Measurements from ENCODE around the gene GRB10.

Gene GRB10

DNA sequence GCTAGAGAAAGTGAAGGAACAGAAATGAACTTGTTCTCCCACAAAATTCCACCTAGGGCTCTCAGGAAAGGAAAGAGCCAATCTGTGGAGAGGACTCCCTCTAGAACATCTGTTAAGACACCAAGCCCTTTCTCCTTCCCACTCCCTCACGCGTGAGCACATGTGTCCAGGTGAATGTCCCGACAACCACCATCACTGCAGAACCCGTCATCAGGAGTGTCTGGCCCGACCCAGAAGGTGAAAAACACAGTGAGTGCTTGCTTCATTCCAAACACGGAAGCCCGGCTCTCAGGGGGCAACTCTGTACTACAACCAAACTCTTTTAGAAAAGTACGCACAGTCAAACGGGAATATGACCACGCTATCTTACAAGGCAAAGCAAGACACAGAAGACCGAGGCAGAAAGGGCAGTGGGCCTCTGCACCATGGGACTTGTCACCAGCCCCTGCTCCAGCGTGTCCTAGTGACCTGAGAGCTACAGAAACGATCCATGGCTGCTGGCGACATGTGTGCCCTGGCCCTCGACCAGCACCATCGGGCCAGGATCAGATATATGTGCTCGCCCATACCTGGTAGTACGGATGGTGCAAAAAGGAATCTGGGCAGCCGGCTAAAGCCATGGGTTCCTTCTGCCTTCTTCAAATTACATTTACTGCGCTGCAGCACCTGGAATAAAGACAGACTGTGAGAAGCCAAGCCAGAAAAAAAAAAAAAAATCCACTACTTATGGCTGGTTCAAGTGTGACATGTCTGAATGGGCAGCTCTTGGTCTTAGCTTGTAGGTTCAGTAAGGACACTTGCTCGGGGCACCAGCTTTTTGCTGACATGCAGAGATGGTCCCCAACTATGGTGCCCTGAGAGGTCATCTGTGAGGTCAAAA is 50.8 kb downstream of the GRB10 start:
- 0 out of 2 replicates have a peak, but pooled peaks cover 1% of the 10 kb centered on the region for H3K4me1 ChIP-seq (ENCODE audit: control insufficient read depth, insufficient read depth, low read length)
- WGBS (ENCODE audit: insufficient coverage, insufficient read length) = no CpG with 5 or more reads among the region's 21 CpGs
- 0 out of 2 replicates have a peak, but pooled peaks cover 3% of the 10 kb centered on the region for H3K36me3 ChIP-seq (ENCODE audit: control insufficient read depth, insufficient read depth, low read length)
- DNase-seq (ENCODE audit: low read depth, low spot score) = no peak
- H3K4me3 ChIP-seq (ENCODE audit: low read length) = no peak overlapping the region
- no peaks in the 10 kb centered on the region for H3K9me3 ChIP-seq (ENCODE audit: control insufficient read depth, insufficient read depth, low read length)
- no peak overlapping the region for H3K27ac ChIP-seq (ENCODE audit: low read length)
- H3K27me3 ChIP-seq (ENCODE audit: control insufficient read depth, insufficient read depth, low read length) = no peaks in the 10 kb centered on the region

DNA sequence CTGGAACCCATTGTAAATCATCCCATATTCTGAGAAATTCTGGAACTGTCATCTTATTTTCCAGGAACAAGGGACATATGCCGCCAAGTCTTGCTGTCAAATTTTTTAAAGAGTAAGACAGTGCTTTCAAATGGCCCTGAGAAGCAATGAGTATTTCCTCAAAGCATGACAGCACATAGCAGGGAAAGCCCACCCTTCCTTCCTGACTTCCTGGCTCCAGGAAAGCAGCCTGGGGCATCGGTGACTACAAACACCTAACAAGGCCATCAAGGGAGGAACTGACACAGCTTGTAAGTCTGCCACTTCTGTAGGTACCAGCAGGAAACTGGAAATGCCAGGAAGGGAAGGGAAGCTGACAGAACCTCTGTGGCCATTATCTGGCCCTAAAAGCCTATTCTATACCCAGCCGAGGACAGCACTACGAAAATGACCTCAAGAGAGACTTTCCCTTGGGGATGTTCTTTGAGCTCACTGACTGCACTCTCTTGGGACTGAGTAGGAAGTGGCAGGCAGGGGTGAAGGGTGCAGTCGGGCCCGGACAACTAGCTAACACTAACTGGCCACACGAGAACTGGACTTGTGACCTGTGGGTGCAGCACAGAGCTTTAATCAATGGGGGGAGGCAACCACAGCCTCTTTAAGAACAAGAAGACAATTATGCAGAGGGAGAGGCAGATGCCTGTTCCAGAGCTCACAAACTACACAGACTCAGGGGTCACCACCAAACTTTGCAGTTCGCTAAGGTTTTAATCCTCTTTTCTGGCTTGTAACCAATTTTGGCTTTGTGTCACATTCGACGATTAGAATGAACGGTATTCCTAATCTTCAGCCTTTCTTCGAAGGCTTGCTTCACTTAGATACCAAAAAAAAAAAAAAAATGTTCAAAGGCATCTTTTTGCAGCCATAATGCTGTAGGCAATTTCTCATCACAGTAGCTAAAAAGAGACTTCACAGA is 52.0 kb downstream of the GRB10 start:
- H3K4me1 ChIP-seq (ENCODE audit: control insufficient read depth, insufficient read depth, low read length) = 0 out of 2 replicates have a peak, but pooled peaks cover 1% of the 10 kb centered on the region
- H3K27ac ChIP-seq (ENCODE audit: low read length) = no peak overlapping the region
- no CpG with 5 or more reads among the region's 12 CpGs for WGBS (ENCODE audit: insufficient coverage, insufficient read length)

DNA sequence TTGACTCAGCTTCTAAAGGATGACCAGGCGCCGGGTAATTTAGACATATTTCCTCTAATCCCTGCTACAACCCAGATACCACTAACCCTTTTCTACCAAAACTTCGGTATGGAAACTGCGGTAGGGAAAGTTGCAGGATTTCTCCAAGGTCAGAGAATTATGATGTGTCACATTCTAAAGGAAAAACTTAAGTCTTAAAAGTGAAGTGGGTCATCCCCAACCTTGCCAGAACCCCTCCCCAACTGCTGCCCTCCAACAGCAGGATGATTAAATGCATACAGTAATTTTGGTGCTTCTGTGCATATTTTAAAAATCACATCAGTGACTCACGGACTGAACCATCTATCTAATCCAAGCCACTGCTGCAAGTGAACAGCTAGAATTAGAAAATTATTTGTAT is 52.7 kb downstream of the GRB10 start:
- no peak for DNase-seq (ENCODE audit: low read depth, low spot score)
- H3K27ac ChIP-seq (ENCODE audit: low read length) = no peak overlapping the region
- H3K4me1 ChIP-seq (ENCODE audit: control insufficient read depth, insufficient read depth, low read length) = 0 out of 2 replicates have a peak, but pooled peaks cover 1% of the 10 kb centered on the region
- no peak overlapping the region for H3K4me3 ChIP-seq (ENCODE audit: low read length)
- 0 out of 2 replicates have a peak, but pooled peaks cover 3% of the 10 kb centered on the region for H3K36me3 ChIP-seq (ENCODE audit: control insufficient read depth, insufficient read depth, low read length)
- no peaks in the 10 kb centered on the region for H3K9me3 ChIP-seq (ENCODE audit: control insufficient read depth, insufficient read depth, low read length)
- WGBS (ENCODE audit: insufficient coverage, insufficient read length) = no CpG with 5 or more reads among the region's 5 CpGs
- no peaks in the 10 kb centered on the region for H3K27me3 ChIP-seq (ENCODE audit: control insufficient read depth, insufficient read depth, low read length)

More for the DNA sequence above, 52.0 kb downstream of the GRB10 start:
- H3K9me3 ChIP-seq (ENCODE audit: control insufficient read depth, insufficient read depth, low read length) = no peaks in the 10 kb centered on the region
- no peak overlapping the region for H3K4me3 ChIP-seq (ENCODE audit: low read length)
- 0 out of 2 replicates have a peak, but pooled peaks cover 3% of the 10 kb centered on the region for H3K36me3 ChIP-seq (ENCODE audit: control insufficient read depth, insufficient read depth, low read length)
- DNase-seq (ENCODE audit: low read depth, low spot score) = no peak
- H3K27me3 ChIP-seq (ENCODE audit: control insufficient read depth, insufficient read depth, low read length) = no peaks in the 10 kb centered on the region

DNA sequence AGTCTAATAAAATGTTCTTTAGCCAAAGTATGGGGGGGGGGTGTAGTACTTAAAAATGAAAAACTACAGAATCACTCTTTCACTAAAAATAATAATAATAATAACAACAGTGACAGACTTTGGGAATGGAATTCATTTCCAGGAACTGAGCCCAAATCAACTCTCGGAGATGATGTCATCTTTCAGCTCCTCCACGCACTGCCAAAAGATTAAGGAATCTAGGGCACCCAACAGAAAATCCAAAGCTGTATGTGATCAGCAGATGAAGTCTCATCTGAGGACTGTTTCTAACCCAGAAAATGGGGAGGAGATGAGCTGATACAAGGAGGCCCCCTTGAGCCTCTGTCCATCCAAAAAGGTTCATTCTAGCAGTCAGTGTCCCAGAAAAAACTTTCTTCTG is 54.5 kb downstream of the GRB10 start:
- 0 out of 2 replicates have a peak, but pooled peaks cover 3% of the 10 kb centered on the region for H3K36me3 ChIP-seq (ENCODE audit: control insufficient read depth, insufficient read depth, low read length)
- H3K27me3 ChIP-seq (ENCODE audit: control insufficient read depth, insufficient read depth, low read length) = no peaks in the 10 kb centered on the region
- 0 out of 2 replicates have a peak, but pooled peaks cover 1% of the 10 kb centered on the region for H3K4me1 ChIP-seq (ENCODE audit: control insufficient read depth, insufficient read depth, low read length)
- H3K4me3 ChIP-seq (ENCODE audit: low read length) = no peak overlapping the region
- no peak overlapping the region for H3K27ac ChIP-seq (ENCODE audit: low read length)
- no peak for DNase-seq (ENCODE audit: low read depth, low spot score)
- no peaks in the 10 kb centered on the region for H3K9me3 ChIP-seq (ENCODE audit: control insufficient read depth, insufficient read depth, low read length)
- WGBS (ENCODE audit: insufficient coverage, insufficient read length) = no CpG with 5 or more reads among the region's 2 CpGs

DNA sequence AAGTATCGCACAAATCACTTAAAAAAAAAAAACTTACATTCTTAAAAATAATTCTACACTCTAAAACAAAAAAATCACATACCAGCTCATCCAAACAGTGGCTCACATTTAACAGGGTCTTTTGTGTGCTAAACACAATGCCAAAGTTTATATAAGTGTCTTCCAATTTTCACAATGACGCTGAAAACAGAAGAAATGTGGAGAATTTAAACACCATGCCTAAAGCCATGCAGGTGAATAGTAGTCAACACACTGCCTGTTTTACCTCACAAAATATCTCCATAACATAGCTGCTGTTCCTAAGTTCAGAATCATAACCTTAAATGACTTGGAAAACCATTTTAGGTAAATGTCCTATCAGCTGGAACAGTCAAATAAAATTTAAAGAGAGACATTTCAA is 55.0 kb downstream of the GRB10 start:
- Histone ChIP-seq H3K9me3 (ENCODE audit: control insufficient read depth, insufficient read depth, low read length) (no peaks in the 10 kb centered on the region), H3K4me1 (ENCODE audit: control insufficient read depth, insufficient read depth, low read length) (0 out of 2 replicates have a peak, but pooled peaks cover 1% of the 10 kb centered on the region), H3K36me3 (ENCODE audit: control insufficient read depth, insufficient read depth, low read length) (0 out of 2 replicates have a peak, but pooled peaks cover 3% of the 10 kb centered on the region), H3K27me3 (ENCODE audit: control insufficient read depth, insufficient read depth, low read length) (no peaks in the 10 kb centered on the region), H3K27ac (ENCODE audit: low read length) (no peak overlapping the region), H3K4me3 (ENCODE audit: low read length) (no peak overlapping the region)
- WGBS (ENCODE audit: insufficient coverage, insufficient read length) = 100% methylated on average over 1 of the region's 2 CpGs
- DNase-seq (ENCODE audit: low read depth, low spot score) = no peak

DNA sequence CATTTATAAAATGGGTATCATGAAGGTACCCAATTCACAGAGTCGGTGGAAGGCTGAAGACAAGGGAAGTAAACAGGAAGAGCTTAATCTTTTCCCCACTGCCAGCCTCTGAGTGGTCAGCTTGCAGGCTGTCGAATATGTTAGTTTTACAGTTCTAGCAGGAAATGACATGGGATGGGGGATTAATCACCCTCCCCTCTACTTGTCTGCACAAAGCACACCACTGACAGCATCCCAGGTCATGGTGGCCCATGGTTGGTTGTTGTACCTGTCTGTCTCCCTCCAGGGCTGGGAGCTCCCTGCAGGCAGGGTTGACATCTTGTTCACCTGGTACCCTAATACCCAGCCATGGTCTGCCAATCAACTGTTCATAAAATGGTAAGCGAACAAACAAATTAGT is 55.6 kb downstream of the GRB10 start:
- no peaks in the 10 kb centered on the region for H3K27me3 ChIP-seq (ENCODE audit: control insufficient read depth, insufficient read depth, low read length)
- WGBS (ENCODE audit: insufficient coverage, insufficient read length) = no CpG with 5 or more reads among the region's 3 CpGs
- no peak overlapping the region for H3K27ac ChIP-seq (ENCODE audit: low read length)
- no peak for DNase-seq (ENCODE audit: low read depth, low spot score)
- no peak overlapping the region for H3K4me3 ChIP-seq (ENCODE audit: low read length)
- H3K4me1 ChIP-seq (ENCODE audit: control insufficient read depth, insufficient read depth, low read length) = 0 out of 2 replicates have a peak, but pooled peaks cover 1% of the 10 kb centered on the region
- H3K9me3 ChIP-seq (ENCODE audit: control insufficient read depth, insufficient read depth, low read length) = no peaks in the 10 kb centered on the region
- H3K36me3 ChIP-seq (ENCODE audit: control insufficient read depth, insufficient read depth, low read length) = 0 out of 2 replicates have a peak, but pooled peaks cover 2% of the 10 kb centered on the region

DNA sequence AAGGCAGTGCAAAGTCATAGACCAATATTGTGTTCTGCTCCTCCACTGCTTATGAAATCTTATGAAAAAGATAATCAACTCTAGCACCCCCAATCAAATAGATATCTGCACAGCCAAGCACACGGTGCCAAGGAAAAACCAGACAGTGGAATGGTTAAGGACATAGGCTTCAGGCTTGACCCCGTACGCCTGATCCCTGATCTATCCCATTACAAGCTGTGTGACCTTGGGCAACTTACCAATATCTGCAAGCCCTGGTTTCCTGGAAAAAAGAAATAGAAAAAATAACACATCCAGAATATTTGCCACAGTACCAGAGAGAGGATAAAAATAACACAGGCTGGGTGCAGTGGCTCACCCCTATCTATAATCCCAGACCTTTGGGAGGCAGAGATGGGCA is 56.9 kb downstream of the GRB10 start:
- no CpG with 5 or more reads among the region's 3 CpGs for WGBS (ENCODE audit: insufficient coverage, insufficient read length)

DNA sequence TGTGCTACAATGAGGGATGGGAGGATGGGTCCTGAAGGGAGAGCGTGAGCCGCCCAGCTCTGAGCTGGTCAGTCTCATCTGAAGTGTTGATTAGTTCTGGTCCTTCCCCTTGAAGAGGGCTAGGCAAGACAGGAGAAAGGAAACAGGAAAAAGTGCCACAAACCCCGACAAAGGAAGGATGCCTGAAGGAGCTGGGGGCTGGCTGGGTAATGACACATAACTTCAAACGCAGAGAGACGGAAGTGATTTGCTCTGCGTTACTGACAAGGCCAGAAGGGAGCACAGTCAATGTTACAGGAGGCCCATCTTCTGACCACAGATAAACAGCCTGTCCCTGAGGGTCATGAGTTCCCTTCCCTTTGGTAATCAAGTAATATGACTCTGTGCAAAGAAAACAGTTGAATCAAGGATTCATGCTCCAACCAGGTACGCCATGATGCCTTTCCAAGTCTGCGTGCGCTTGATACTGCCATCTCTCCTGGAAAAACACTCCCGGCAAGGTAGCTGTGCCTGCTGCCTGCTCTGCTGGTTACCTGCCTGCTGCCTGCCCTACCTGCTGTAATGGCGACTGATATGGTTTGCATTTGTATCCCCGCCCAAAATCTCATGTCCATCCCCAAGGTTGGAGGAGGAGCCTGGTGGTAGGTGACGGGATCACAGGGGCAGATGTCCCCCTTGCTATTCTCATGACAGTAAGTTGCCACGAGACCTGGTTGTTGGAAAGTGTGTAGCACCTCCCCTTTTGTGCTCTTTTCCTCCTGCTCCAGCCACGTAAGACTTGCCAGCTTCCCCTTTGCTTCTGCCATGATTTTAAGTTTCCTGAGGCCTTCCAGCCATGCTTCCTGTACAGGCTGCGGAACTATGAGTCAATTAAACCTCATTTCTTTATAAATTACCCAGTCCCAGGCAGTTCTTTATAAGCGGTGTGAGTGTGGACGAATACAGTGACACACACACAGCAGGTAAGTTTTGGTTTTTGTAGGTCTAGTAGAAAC is 57.9 kb downstream of the GRB10 start:
- H3K27me3 ChIP-seq (ENCODE audit: control insufficient read depth, insufficient read depth, low read length) = no peaks in the 10 kb centered on the region
- H3K4me1 ChIP-seq (ENCODE audit: control insufficient read depth, insufficient read depth, low read length) = no peaks in the 10 kb centered on the region
- no CpG with 5 or more reads among the region's 18 CpGs for WGBS (ENCODE audit: insufficient coverage, insufficient read length)
- H3K4me3 ChIP-seq (ENCODE audit: low read length) = no peak overlapping the region
- DNase-seq (ENCODE audit: low read depth, low spot score) = no peak
- H3K9me3 ChIP-seq (ENCODE audit: control insufficient read depth, insufficient read depth, low read length) = no peaks in the 10 kb centered on the region
- H3K36me3 ChIP-seq (ENCODE audit: control insufficient read depth, insufficient read depth, low read length) = no peaks in the 10 kb centered on the region
- H3K27ac ChIP-seq (ENCODE audit: low read length) = no peak overlapping the region

More for the DNA sequence above, 56.9 kb downstream of the GRB10 start:
- Histone ChIP-seq H3K4me1 (ENCODE audit: control insufficient read depth, insufficient read depth, low read length) (0 out of 2 replicates have a peak, but pooled peaks cover 1% of the 10 kb centered on the region), H3K27me3 (ENCODE audit: control insufficient read depth, insufficient read depth, low read length) (no peaks in the 10 kb centered on the region), H3K9me3 (ENCODE audit: control insufficient read depth, insufficient read depth, low read length) (no peaks in the 10 kb centered on the region), H3K36me3 (ENCODE audit: control insufficient read depth, insufficient read depth, low read length) (no peaks in the 10 kb centered on the region), H3K27ac (ENCODE audit: low read length) (no peak overlapping the region), H3K4me3 (ENCODE audit: low read length) (no peak overlapping the region)
- DNase-seq (ENCODE audit: low read depth, low spot score) = no peak

DNA sequence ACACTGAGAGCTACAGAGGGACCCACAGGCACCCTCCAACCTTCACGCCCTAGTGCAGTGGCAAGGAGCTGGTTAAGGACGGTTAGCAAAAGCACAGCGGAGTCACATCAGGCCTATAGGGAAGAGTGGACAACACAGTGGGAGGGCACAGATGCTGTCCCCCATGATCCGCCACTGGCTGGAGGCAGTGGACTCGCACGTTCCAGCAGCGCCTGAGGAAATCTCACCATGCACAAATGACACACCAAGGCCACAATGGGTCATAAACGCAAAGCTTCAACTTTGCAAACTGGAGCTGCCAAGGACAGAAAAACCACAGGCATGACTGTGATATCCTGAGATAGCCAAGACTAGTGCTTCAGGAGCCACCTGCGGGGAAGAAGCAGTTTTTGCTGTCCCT is 58.8 kb downstream of the GRB10 start:
- Histone ChIP-seq H3K4me3 (ENCODE audit: low read length) (no peak overlapping the region), H3K36me3 (ENCODE audit: control insufficient read depth, insufficient read depth, low read length) (no peaks in the 10 kb centered on the region), H3K4me1 (ENCODE audit: control insufficient read depth, insufficient read depth, low read length) (no peaks in the 10 kb centered on the region), H3K27ac (ENCODE audit: low read length) (no peak overlapping the region), H3K27me3 (ENCODE audit: control insufficient read depth, insufficient read depth, low read length) (no peaks in the 10 kb centered on the region), H3K9me3 (ENCODE audit: control insufficient read depth, insufficient read depth, low read length) (no peaks in the 10 kb centered on the region)
- no CpG with 5 or more reads among the region's 9 CpGs for WGBS (ENCODE audit: insufficient coverage, insufficient read length)
- DNase-seq (ENCODE audit: low read depth, low spot score) = no peak

Data from iPS DF 6.9 (cell line).